HG02642 (cell line): Measurements from ENCODE around the gene GABRG3.

Experiments
- ATAC-seq: cut with Tn5 transposase; IDR thresholded peaks from one replicate; pipeline ENCODE4 v1.9.1; 2021; ENCODE audit warnings: mild to moderate bottlenecking; ENCODE audit not compliant: unreplicated experiment, poor library complexity

GABRG3 gene

DNA sequence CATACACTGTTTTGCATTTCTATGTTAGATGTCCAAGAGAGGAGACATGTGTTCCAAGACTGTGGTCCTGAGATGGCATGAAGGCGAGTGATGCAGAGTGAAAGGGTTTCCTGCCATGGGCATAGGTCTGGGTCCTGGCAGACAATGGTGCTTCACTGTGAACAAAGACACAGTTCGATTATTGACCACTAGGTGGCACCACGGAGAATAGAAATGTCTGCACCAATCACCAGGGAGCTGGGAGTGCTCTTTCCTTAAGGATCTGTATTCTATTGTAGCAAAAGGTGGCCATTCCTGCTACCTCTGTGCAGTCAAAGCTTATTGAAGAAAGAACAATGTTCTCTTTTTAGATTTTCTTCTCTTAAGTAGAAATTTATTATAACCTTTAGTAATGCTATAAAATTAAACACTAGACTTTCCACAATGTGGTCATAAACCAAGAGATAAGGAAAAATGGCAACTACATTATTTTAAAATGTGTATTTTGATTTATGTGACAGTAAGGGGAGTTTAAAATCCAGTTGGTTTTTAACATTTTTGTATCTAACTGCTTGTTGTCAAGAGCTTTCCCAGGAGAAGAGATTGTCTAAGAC is 88.7 kb downstream of the GABRG3 start:
- ATAC-seq: peak; percentile 50

GRCh38 chr15:27061739-27062138 is 90.8 kb downstream of the GABRG3 start:
- ATAC-seq: no peak

- ATAC-seq: no peak
Measured at GRCh38 chr15:27062951-27063350, 92.0 kb downstream of the GABRG3 start.

GRCh38 chr15:27064080-27064479 is 93.1 kb downstream of the GABRG3 start:
- ATAC-seq: no peak

GRCh38 chr15:27065151-27065550 is 94.2 kb downstream of the GABRG3 start:
- no peak for ATAC-seq

DNA sequence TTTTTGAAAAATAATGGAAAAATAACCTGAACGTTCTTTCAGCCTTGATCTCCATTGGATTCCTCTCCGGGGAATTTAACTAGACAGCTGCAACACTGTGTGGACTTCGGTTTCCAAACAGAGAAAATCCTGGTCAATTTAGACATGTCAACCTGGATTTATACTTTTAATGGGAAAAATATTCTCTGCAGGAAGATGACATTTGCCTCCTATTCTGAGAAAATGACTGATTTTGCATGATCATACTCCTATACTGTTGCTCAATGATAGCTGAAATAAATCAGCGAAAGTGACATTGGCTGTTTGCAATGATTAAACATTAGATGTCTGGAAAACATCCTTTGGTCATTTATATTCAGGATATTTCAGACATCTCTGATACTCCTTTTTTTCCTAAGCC is 94.8 kb downstream of the GABRG3 start:
- ATAC-seq: no peak

DNA sequence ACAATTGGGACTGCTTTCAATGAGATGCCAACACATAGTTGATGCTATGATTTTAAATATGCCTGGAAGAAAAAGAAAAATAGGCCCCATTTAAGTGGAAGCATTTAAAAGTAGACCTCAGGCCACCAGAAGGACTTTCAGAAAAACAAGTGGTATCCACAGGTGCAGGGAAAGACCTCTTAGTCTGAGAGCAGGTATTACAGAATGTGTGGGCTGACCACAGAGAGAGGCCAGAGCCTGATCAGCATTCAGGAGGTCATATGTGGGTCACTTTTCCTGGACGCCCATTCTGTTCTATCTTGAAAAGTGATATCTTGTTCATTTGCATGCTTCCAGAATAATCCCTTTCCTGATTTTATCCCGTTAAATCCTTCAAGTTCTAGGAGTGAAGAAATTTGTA is 95.5 kb downstream of the GABRG3 start:
- ATAC-seq: no peak

DNA sequence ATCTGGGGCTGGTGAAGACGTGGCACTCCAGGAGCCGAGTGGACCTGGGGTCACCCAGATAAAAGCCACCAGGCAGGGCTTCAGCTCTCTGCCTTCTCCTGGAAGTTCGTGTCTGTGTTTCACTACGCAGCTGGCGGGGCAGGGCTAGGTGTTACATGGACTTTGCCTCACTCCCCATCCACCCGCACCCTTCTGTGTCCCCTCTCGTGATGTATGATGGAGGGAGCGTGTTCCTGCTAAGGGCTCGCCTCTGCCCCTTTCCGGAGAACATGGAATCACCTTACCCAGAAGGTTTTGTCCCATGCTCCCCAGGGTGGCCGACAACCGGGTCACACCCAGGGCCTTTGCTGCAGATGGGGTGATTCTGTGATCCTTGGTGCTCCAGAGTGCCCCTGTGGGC is 96.2 kb downstream of the GABRG3 start:
- no peak for ATAC-seq

DNA sequence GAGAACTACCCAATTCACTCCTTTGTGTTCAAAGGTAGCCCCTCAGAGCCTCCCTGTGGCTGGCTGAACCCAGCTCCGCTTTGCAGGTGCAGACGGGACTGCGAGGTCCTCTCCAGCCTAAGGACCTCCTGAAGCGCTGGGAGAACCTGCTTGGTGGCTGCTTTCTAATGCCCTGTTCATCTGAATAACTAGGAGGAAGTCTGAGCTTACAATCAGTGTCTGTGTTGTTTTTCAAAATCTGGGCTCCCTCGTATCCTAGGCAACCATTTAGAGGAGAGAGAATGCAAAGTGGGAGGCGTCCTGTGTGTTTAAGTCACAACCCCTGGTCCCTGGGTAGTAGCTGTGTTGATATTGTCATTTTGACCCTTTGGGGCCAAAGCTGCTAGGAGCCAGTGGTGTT is 99.9 kb downstream of the GABRG3 start:
- no peak for ATAC-seq

- no peak for ATAC-seq
Measured at GRCh38 chr15:27074179-27074578, 103.2 kb downstream of the GABRG3 start.

- no peak for ATAC-seq
Measured at GRCh38 chr15:27077790-27078189, 106.8 kb downstream of the GABRG3 start.

DNA sequence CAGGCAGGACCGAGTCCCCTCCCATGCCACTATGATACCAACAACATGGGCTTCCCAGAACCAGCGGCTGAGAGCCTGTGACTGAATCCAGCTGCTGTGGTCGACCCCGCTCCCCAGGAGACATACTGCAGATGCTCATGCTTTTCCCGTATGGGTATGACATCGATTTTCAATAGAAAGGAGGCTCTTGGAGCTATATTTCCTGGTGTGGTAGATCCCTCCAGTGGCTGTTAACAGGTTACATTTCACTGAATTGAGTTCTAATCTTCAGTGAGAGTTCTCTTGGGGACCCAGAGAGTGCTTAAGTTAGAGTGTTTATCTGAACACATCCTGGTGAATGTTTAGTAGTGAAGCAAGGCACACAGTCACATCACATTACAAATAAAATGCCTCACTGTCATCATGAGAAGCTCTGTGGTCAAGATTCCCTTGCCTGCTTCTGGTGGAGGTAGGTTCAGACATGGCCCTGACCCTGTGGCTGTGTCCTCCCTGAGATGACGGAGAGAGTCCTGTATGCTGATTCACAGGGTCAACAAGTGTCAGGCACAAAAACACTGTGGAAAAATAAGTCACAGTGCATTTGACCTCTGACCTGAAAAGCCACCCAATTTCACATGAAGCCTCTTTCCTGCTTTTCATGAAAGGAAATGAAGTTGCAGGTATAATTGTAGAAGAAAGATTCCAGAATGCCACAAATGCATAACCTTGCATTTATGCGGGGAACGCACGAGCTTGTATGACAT is 110.9 kb downstream of the GABRG3 start:
- no peak for ATAC-seq

DNA sequence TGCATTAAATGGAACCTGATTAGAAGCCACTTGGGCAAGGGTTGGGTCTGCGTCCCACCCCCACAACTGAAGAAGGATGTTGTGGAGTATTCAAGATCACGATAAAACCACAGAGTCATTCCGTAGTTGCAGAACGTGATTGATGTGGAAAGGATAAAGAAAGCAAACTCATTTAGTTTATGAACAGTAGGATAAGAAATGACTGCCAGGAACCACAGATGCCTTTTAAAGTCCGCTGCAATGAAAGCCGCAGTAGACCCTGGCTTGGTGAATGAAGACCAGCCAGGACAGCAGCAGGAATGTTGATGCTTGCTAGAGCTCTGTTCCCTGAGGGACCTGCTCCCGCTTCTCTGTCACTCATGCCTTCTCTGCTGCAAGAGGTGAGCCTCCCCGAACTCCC is 111.5 kb downstream of the GABRG3 start:
- no peak for ATAC-seq

- no peak for ATAC-seq
Measured at GRCh38 chr15:27084844-27085243, 113.9 kb downstream of the GABRG3 start.

- no peak for ATAC-seq
Measured at GRCh38 chr15:27086149-27086548, 115.2 kb downstream of the GABRG3 start.

GRCh38 chr15:27086805-27087204 is 115.8 kb downstream of the GABRG3 start:
- ATAC-seq: no peak

DNA sequence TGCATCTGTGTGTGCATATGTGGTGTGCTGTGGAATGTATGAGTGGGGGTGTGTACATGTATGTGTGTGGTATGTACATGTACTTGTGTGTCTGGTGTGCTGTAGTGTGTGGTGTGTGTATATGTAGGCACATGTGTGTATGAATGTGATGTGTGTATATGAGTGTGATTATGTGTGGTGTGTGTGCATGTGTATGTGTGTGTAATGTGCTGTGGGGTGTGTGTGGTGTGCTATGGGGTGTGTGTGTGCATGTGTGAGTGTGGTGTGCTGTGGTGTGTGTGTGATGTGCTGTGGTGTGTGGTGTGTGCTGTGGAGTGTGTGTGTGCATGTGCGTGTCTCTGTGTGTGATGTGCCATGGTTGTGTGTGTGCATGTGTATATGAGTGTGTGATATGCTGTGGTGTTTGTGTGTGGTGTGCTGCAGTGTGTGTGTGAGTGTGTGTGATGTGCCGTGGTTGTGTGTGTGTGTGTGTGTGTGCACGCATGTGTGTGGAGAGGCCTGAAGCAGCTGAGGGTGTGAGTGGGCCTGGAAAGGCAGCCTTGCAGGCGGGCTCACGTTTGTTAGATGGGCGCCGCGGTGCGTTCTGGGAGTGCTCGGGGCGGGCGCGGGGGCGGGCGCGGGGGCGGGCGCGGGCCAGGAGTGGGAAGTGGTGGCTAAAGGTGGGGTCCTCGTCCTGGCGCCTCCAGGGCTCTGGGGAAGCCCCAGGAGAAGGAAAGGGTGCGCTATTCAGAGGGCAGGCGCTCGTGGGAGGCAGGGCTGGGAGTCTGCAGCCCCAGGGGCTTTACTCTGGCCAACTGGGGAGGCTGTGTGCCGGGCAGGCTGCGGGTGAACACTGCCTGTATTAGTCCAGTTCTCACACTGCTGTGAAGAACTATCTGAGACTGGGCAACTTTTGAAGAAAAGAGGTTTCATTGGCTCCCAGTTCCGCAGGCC is 116.9 kb downstream of the GABRG3 start:
- no peak for ATAC-seq

- no peak for ATAC-seq
Measured at GRCh38 chr15:27088584-27089232, 117.7 kb downstream of the GABRG3 start.

DNA sequence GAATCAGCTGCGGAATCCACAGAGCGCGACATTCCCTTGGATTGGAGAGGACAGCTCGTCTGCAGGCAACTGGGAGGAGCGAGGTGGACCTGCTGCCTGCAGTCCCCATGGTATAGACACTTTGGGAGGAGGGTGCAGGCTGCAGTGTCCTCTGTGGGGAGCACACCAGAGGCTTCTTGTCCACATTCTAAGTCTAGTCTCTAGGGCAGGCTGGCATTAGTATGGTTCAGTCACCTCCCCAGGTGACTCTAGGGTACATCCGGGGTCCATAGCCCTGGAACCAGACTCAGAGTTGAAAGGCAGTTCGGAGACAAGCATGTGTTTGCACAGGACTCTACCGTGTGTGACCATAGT is 118.2 kb downstream of the GABRG3 start:
- ATAC-seq: no peak

- no peak for ATAC-seq
Measured at GRCh38 chr15:27089676-27090075, 118.7 kb downstream of the GABRG3 start.
